OCI-LY7 (cell line): ENCODE measurements around the gene GPRIN2. TPM values are rescaled to one million over a fixed set of nuclear protein-coding genes. Genes with fewer than 3 reads are reported as not detected.

Source experiments
- total RNA-seq, 2 experiments: library from RNA; depleted of rRNA in 1 of 2; stranded (reverse); fragments of >200 nt in 1 of 2; shearing (Covaris generic) in 1 of 2; gene quantifications; 2 replicates each; pipeline ENCODE4 v1.2.3, GENCODE V29; 2014 to 2022

Gene GPRIN2
- total RNA-seq, 2 experiments from 2014 or later = not detected

Other genes starting within 250 kb of the GPRIN2 start
- not detected in 2 replicates for gene ANXA8L1, start 180.9 kb downstream of the GPRIN2 start, total RNA-seq (2014; rRNA removed; shearing (Covaris generic))
- not detected in 2 replicates for gene ANXA8L1, start 180.9 kb downstream of the GPRIN2 start, total RNA-seq (2022)
- gene NPY4R, start 90.7 kb downstream of the GPRIN2 start, total RNA-seq (2014; rRNA removed; shearing (Covaris generic)) = not detected in 2 replicates
- not detected in 2 replicates for gene NPY4R, start 90.7 kb downstream of the GPRIN2 start, total RNA-seq (2022)
- 0.25 and 0.31 TPM in 2 replicates for gene SYT15, start 22.5 kb upstream of the GPRIN2 start, total RNA-seq (2014; rRNA removed; shearing (Covaris generic))
- gene SYT15, start 22.5 kb upstream of the GPRIN2 start, total RNA-seq (2022) = 1.5 and 2.1 TPM in 2 replicates